LHCN-M2 (cell line): ENCODE results near the gene SUZ12. TPM values are rescaled to one million over a fixed set of nuclear protein-coding genes. Genes with fewer than 3 reads are reported as not detected.
"Not testable (repeated sequence)": the region's sequence is repeated elsewhere in the genome, so short reads cannot be mapped to it uniquely, and the experiment has no call there.

Source experiments
- DNase-seq: peaks from one replicate; pipeline ENCODE4 v3.0.0-alpha.2; 2012; ENCODE audit warnings: low read depth
- total RNA-seq: library from RNA; depleted of rRNA; stranded (reverse); fragments of >200 nt; gene quantifications from 2 replicates; pipeline ENCODE4 v1.2.3, GENCODE V29; 2014; rRNA removed

The SUZ12 gene
- total RNA-seq, 1 experiment from 2014 or later = 19.3 TPM

DNA sequence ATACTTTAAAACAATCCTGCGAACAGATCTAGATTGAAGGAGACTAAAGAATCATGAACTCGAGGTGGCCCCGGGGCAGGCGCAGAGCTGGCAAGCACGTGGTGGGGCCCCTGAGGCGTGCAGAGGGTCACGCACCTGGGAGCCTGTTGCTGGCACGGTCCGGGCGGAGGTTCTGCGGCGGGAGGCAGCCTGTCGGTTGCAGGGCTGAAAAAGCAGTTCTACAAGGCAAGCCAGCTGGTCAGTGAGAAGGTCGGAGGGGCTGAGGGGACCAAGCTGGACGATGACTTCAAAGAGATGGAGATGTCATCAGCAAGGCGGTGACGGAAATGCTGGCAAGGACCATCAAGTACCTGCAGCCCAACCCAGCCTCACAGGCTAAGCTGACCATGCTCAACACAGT is 103.4 kb downstream of the SUZ12 start:
- not testable (repeated sequence) for DNase-seq

GRCh38 chr17:32041306-32041875 is 104.6 kb downstream of the SUZ12 start:
- DNase-seq = not testable (repeated sequence)

DNA sequence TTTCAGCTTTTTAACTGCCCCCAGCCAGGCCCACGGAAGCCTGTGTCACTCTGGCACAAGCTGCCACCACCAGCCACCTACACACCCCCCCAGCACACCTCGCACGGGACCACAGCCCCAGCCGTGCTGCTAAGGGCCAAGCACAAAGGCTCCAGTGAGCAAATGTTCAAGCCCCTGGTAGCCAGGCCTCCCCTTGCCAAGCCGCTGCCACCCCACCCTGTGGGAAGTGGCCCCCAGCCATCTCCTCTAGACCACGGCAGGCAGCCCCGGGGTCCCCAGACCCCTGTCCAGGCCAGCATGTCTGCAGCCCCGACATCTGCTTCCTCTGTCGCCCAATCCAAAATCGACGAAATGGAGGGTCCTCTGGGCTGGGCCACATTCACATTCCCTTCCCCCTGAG is 105.5 kb downstream of the SUZ12 start:
- not testable (repeated sequence) for DNase-seq

GRCh38 chr17:32045611-32046010 is 108.8 kb downstream of the SUZ12 start:
- not testable (repeated sequence) for DNase-seq

- DNase-seq = not testable (repeated sequence)
Observed at GRCh38 chr17:32047663-32048062, 110.9 kb downstream of the SUZ12 start.

Other genes starting within 250 kb of the SUZ12 start
- 118 and 131 TPM in 2 replicates for gene COPRS, start 77.8 kb upstream of the SUZ12 start, total RNA-seq
- 41.7 and 42.4 TPM in 2 replicates for gene UTP6, start 35.3 kb upstream of the SUZ12 start, total RNA-seq
- 3.6 and 8.0 TPM in 2 replicates for gene LRRC37B, start 70.4 kb downstream of the SUZ12 start, total RNA-seq
- gene RHOT1, start 205.5 kb downstream of the SUZ12 start, total RNA-seq = 25.9 and 28.5 TPM in 2 replicates